Adrenal gland (tissue), 12 donors: ENCODE results near the gene HSPA12A. TPM values are rescaled to one million over a fixed set of nuclear protein-coding genes. Genes with fewer than 3 reads are reported as not detected.
"Not testable (repeated sequence)": the region's sequence is repeated elsewhere in the genome, so short reads cannot be mapped to it uniquely, and the experiment has no call there.

Experiments
- DNase-seq, 7 donors: peaks; one replicate each; pipeline ENCODE4 v3.0.0-alpha.2; 2019 to 2020
- H3K27ac ChIP-seq, 5 donors: fragments of 200-600 bp; sonication (generic) in 4 of 5; 1 replicate in 3 of 5; 2 replicates in 2 of 5; pipeline versions ENCODE4 v1.5.1 to v1.8.0; 2016 to 2020; ENCODE audit warnings: mild to moderate bottlenecking in 1 of 5
- H3K27me3 ChIP-seq: fragments of 200-600 bp; 2 replicates; pipeline ENCODE4 v1.8.0; 2021
- H3K36me3 ChIP-seq, 2 donors: fragments of 200-600 bp; replicated peaks in 1 of 2; 1 replicate in 1 of 2; 2 replicates in 1 of 2; pipeline versions ENCODE4 v1.5.1 to v1.8.0; 2018 to 2022
- H3K4me1 ChIP-seq, 2 donors: fragments of 200-600 bp; replicated peaks in 1 of 2; 1 replicate in 1 of 2; 2 replicates in 1 of 2; pipeline versions ENCODE4 v1.5.1 to v1.8.0; 2018 to 2021
- H3K4me3 ChIP-seq, 4 donors: fragments of 200-600 bp; sonication (generic) in 3 of 4; one replicate each; pipeline ENCODE4 v1.5.1; 2016 to 2018
- H3K9me3 ChIP-seq, 3 donors: fragments of 200-600 bp; sonication (generic) in 1 of 3; replicated peaks in 1 of 3; 1 replicate in 2 of 3; 2 replicates in 1 of 3; pipeline versions ENCODE4 v1.5.1 to v1.8.0; 2016 to 2021
- CTCF ChIP-seq, 6 experiments: fragments of 450-650 bp in 4 of 6; fragments of 200-600 bp in 2 of 6; sonication (generic) in 1 of 6; IDR thresholded peaks; 1 replicate in 5 of 6; 2 replicates in 1 of 6; pipeline versions ENCODE4 v1.5.1 to v1.8.0; 2016 to 2021; ENCODE audit warnings: antibody characterized with exemption in 6 of 6, mild to moderate bottlenecking in 2 of 6, moderate library complexity in 1 of 6
- POLR2A ChIP-seq, 2 donors: fragments of 450-650 bp; IDR thresholded peaks; one replicate each; pipeline ENCODE4 v1.6.1; 2017; ENCODE audit warnings: antibody characterized with exemption in 2 of 2, mild to moderate bottlenecking in 2 of 2, moderate library complexity in 1 of 2
- WGBS, 4 donors: extraction: QIAGEN DNeasy Blood & Tissue Kit in 2 of 4; methylation state at CpG; one replicate each; pipeline versions ENCODE4 v1.1.5 to v1.1.7; 2013 to 2017; 5-methylcytosine and 5-hydroxymethylcytosine counted together
- intact Hi-C, 2 donors: fragments of 100-400 bp; cut with DNase I; formaldehyde crosslinking; loops; one replicate each; pipeline versions ENCODE4 v1.14.1 to v1.15.0; 2022 to 2023
- polyA plus RNA-seq, 3 donors: library from polyadenylated mRNA; stranded (reverse); fragments of 200-250 nt in 2 of 3; fragments of 350-450 nt in 1 of 3; fragmentation: Illumina TruSeq in 1 of 3; extraction: RNeasy Lipid Tissue Mini Kit (QIAGEN cat#74804) in 1 of 3; gene quantifications; one replicate each; pipeline ENCODE4 v1.2.3, GENCODE V29; 2013 to 2014
- total RNA-seq, 9 donors: library from RNA; depleted of rRNA in 4 of 9; stranded (reverse); fragments of >200 nt in 4 of 9; fragments of 120-200 nt in 1 of 9; fragmentation: NEBNext Ultra II Directional in 1 of 9; extraction: Animal tissue kit (Norgen Biotek cat#: 25700) in 1 of 9; gene quantifications; one replicate each; pipeline versions ENCODE4 v1.1.0 to v1.2.4, GENCODE V29; 2013 to 2023
- donor health status: healthy with polysubstance abuse.
- donor health status: Bipolar disorder and iron deficiency.
- donor health status: DM: yes; HTN: yes; CAD: no.
- donor health status: DM: no; HTN: no; CAD: no.
- donor health status: DM: no; HTN: no; CAD: no.
- donor health status: DM: yes; HTN: yes; CAD: no.

Gene HSPA12A
- total and polyA plus RNA-seq, 12 donors, result 20.1 to 61.3 (median 46.3) TPM

- no peak for DNase-seq
- no peak for TF ChIP-seq CTCF (IDR thresholded peaks at IDR 0.05)
- TF ChIP-seq POLR2A (IDR thresholded peaks at IDR 0.05), result no peak
- H3K4me3 ChIP-seq, result no peak overlapping the region
- no peaks in the 10 kb centered on the region for H3K36me3 ChIP-seq
- no peaks in the 10 kb centered on the region for H3K9me3 ChIP-seq
- no peaks in the 10 kb centered on the region for H3K27me3 ChIP-seq
- WGBS, 4 donors, result 42 to 89% (median 58%) methylated on average over 1 of the region's 1 CpG
- no peak overlapping the region for H3K27ac ChIP-seq
- H3K4me1 ChIP-seq, result peaks cover 27 to 66% of the 10 kb centered on the region in 2 donors
- intact Hi-C loops, result no loop called here
Measured at GRCh38 chr10:116713846-116714245, 28.5 kb downstream of the HSPA12A start.

GRCh38 chr10:116712989-116713543 is 29.3 kb downstream of the HSPA12A start:
- peak overlapping the region in 2 of 5 donors; percentile 22 to 53 for H3K27ac ChIP-seq
- no peaks in the 10 kb centered on the region for H3K27me3 ChIP-seq
- no peaks in the 10 kb centered on the region for H3K9me3 ChIP-seq
- H3K4me3 ChIP-seq, result no peak overlapping the region
- intact Hi-C loops, result no loop called here
- no peak for DNase-seq
- TF ChIP-seq CTCF (IDR thresholded peaks at IDR 0.05) (no peak), POLR2A (IDR thresholded peaks at IDR 0.05) (no peak)
- H3K36me3 ChIP-seq, result no peaks in the 10 kb centered on the region
- 56 to 79% (median 62%) methylated on average over 2 of the region's 2 CpGs for WGBS, 4 donors
- peaks cover 27 to 62% of the 10 kb centered on the region in 2 donors for H3K4me1 ChIP-seq

GRCh38 chr10:116712519-116712918 is 29.8 kb downstream of the HSPA12A start:
- intact Hi-C loops, result no loop called here
- WGBS, 4 donors, result 21 to 42% (median 38%) methylated on average over 3 of the region's 3 CpGs
- H3K4me3 ChIP-seq, result no peak overlapping the region
- no peak for TF ChIP-seq POLR2A (IDR thresholded peaks at IDR 0.05)
- no peak for TF ChIP-seq CTCF (IDR thresholded peaks at IDR 0.05)
- no peaks in the 10 kb centered on the region for H3K27me3 ChIP-seq
- no peaks in the 10 kb centered on the region for H3K36me3 ChIP-seq
- no peaks in the 10 kb centered on the region for H3K9me3 ChIP-seq
- peak in 3 of 7 donors; percentile 47 to 57 (median 53) for DNase-seq
- peak overlapping the region in 2 of 5 donors; percentile 53 to 59 for H3K27ac ChIP-seq
- H3K4me1 ChIP-seq, result peaks cover 27 to 59% of the 10 kb centered on the region in 2 donors

- H3K9me3 ChIP-seq, intact Hi-C loops, H3K36me3 ChIP-seq, H3K27me3 ChIP-seq: not testable (repeated sequence)
- Histone ChIP-seq H3K27ac (peak overlapping the region in 2 of 5 donors; percentile 53 to 59), H3K4me3 (peak overlapping the region in 1 of 4 donors; percentile 1), H3K4me1 (peaks cover 24 to 52% of the 10 kb centered on the region in 2 donors)
- 46 to 56% (median 52%) methylated on average over 10 of the region's 10 CpGs for WGBS, 4 donors
- DNase-seq, result peak in 1 of 7 donors; percentile 55
Measured at GRCh38 chr10:116711803-116712202, 30.6 kb downstream of the HSPA12A start.

GRCh38 chr10:116710076-116710475 is 32.3 kb downstream of the HSPA12A start:
- intact Hi-C loops, result no loop called here
- Histone ChIP-seq H3K27ac (peak overlapping the region in 1 of 5 donors; percentile 10), H3K36me3 (no peaks in the 10 kb centered on the region), H3K9me3 (no peaks in the 10 kb centered on the region), H3K4me1 (peaks cover 12 to 34% of the 10 kb centered on the region in 2 donors), H3K4me3 (no peak overlapping the region), H3K27me3 (no peaks in the 10 kb centered on the region)
- 91 to 100% (median 96%) methylated on average over 3 to 4 of the region's 4 CpGs for WGBS, 4 donors
- no peak for DNase-seq
- no peak for TF ChIP-seq POLR2A (IDR thresholded peaks at IDR 0.05)
- no peak for TF ChIP-seq CTCF (IDR thresholded peaks at IDR 0.05)
